ENCODE measurements around the gene PCMTD2. TPM values are rescaled to one million over a fixed set of nuclear protein-coding genes. Genes with fewer than 3 reads are reported as not detected.

PCMTD2 gene
- polyA plus RNA-seq (ENCODE audit: insufficient read length in 4 of 4), result 100 to 1,000 TPM; 131 to 194 (median 156) TPM

DNA sequence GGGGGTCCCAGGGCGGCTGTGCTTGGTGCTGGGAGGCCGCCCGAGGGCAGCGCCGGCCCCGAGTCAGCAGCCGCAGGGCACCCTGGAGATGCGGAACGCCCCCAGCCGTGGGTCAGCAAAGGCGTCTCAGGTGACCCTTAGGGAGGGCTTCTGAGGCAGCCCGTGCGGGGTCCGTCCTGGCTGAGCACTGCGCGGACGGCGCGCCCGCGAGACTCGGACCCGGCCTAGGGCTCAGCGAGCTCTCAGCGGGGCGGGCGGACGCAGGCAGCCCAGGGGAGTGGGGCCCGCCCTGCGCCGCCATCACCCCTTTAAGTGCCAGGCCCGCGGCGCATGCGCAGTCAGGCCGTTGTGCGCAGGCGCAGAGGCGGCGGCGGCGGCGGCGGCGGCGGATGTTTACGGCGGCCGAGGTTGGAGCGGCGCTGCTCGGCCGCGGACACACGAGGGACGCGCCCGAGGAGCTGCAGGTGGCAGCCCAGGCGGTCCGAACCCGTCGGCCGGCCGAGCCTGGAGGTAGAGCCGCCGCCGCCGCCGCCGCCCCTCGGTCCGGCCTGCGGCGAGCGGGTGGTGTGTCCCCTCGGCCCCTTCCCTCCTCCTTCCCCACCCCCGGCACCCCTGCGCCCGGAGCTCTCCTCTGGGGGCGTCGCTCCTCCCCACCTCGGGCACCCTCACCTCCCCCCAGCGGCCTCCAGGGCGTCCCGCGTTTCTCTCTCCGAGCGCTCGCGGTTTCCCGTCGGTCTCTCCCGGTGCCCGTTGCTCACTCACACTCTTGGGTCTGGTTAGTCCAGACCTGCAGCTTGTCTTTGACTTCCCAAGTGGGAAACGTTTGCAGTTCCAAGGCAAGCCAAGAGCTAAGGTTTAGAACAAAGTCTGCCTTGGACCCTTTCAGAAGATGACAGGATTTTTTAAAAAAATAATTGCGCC is at the start of gene PCMTD2:
PCMTD2 (plus strand) TSS at position 388 of the 921 bp plus-strand sequence. CDS start 4,218 bp downstream, outside the sequence.
- peak in 3 of 4 donors; percentile 60 to 75 (median 71) for DNase-seq (ENCODE audit: low read depth in 4 of 4, low spot score in 3 of 4)

- no peak for DNase-seq (ENCODE audit: low read depth in 4 of 4, low spot score in 3 of 4)
These were observed 48.9 kb upstream of the PCMTD2 start for GRCh38 chr20:64206614-64207013.

DNA sequence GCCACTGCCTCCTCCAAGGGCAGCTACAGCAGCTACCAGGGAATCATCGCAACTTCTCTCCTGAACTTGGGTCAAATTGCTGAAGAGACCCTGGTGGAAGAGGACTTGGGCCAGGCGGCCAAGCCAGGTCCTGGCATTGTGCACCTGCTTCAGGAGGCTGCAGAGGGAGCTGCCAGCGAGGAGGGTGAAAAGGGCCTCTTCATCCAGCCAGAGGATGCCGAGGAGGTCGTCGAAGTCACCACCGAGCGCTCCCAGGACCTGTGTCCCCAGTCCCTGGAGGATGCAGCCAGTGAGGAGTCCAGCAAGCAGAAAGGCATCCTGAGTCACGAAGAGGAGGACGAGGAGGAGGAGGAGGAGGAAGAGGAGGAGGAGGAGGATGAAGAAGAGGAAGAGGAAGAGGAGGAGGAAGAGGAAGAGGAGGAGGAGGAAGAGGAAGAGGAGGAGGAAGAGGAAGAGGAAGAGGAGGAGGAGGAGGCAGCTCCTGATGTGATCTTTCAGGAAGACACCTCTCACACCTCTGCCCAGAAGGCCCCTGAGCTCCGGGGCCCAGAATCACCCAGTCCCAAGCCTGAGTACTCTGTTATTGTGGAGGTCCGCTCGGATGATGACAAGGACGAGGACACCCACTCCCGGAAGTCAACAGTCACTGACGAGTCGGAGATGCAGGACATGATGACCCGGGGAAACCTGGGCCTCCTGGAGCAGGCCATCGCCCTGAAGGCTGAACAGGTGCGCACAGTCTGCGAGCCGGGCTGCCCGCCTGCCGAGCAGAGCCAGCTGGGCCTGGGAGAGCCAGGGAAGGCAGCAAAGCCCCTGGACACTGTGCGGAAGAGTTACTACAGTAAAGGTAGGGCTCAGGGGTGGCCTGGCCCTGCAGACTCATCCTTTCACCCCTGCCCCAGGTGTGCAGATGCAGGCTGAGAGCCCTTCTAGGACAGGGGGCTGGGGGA is 47.6 kb upstream of the PCMTD2 start:
- DNase-seq (ENCODE audit: low read depth in 4 of 4, low spot score in 3 of 4), result no peak

DNA sequence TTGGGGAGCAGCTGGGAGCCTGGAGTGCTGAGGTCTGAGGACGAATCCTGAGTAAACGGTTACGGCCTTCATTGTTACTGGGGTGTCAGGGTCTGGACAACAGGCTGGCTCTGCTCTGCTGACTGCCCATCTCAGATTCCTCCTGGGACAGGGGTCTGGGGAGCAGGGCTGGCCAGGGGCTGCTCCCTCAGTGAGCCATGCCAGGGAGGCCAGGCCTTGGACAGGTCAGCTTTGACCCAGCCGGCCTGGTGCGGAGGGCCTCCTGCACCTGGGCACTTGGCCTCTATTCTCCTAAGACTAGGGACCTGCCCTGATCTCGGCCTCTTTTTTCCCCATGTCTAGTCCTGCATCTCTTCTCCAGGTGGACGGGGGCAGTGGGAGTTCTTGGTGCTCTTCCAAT is 46.4 kb upstream of the PCMTD2 start:
- DNase-seq (ENCODE audit: low read depth in 4 of 4, low spot score in 3 of 4), result no peak

GRCh38 chr20:64210656-64211369 is 44.7 kb upstream of the PCMTD2 start:
- DNase-seq (ENCODE audit: low read depth in 4 of 4, low spot score in 3 of 4), result no peak

GRCh38 chr20:64211874-64212658 is 43.5 kb upstream of the PCMTD2 start:
- DNase-seq (ENCODE audit: low read depth in 4 of 4, low spot score in 3 of 4), result no peak

GRCh38 chr20:64212755-64213154 is 42.8 kb upstream of the PCMTD2 start:
- DNase-seq (ENCODE audit: low read depth in 4 of 4, low spot score in 3 of 4), result no peak

GRCh38 chr20:64214113-64214512 is 41.4 kb upstream of the PCMTD2 start:
- DNase-seq (ENCODE audit: low read depth in 4 of 4, low spot score in 3 of 4), result no peak

DNA sequence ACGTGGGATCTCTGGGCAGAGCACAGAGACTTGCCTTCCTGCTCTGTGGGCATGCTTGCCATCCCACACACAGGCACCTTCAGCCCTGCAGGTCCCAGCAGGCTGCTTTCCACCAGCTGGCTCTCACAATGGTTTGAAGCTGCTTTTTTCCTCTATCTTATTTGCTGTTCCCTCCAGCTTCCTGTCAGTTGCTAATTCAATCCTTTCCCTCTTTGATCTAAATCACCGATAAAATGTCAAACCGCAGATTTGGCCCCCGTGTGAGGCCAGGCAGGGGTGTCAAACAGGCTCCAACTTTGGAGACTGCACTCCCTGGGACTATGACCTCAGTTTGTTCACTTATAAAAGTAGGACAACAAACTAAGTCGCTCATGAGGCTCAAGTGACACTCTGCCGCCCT is 40.6 kb upstream of the PCMTD2 start:
- no peak for DNase-seq (ENCODE audit: low read depth in 4 of 4, low spot score in 3 of 4)

- no peak for DNase-seq (ENCODE audit: low read depth in 4 of 4, low spot score in 3 of 4)
These were observed 39.5 kb upstream of the PCMTD2 start for GRCh38 chr20:64216036-64216435.

GRCh38 chr20:64216910-64217309 is 38.6 kb upstream of the PCMTD2 start:
- DNase-seq (ENCODE audit: low read depth in 4 of 4, low spot score in 3 of 4), result no peak

GRCh38 chr20:64217539-64218221 is 37.9 kb upstream of the PCMTD2 start:
- no peak for DNase-seq (ENCODE audit: low read depth in 4 of 4, low spot score in 3 of 4)

- no peak for DNase-seq (ENCODE audit: low read depth in 4 of 4, low spot score in 3 of 4)
These were observed 36.3 kb upstream of the PCMTD2 start for GRCh38 chr20:64219202-64219601.

GRCh38 chr20:64219730-64220129 is 35.8 kb upstream of the PCMTD2 start:
- DNase-seq (ENCODE audit: low read depth in 4 of 4, low spot score in 3 of 4), result no peak

DNA sequence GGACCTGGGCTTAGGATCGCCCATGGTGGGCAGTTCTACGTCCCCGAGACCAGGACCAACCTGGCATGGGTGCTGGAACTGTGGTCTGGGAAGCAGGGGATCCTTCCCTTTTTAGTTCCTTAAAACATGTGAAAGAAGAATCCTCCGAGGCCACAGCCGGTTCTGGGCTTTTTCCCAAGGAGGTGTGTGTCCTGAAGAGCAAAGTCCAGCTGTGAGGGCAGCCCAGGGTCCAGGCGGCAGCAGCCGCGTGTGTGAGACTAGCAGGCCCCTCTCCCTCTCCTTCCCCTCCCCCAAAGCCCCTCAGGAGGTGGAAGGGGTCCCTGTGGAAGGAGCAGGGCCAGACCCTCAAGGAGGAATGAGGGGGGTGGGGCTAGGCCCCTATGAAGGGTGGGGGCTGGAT is 35.1 kb upstream of the PCMTD2 start:
- no peak for DNase-seq (ENCODE audit: low read depth in 4 of 4, low spot score in 3 of 4)

DNA sequence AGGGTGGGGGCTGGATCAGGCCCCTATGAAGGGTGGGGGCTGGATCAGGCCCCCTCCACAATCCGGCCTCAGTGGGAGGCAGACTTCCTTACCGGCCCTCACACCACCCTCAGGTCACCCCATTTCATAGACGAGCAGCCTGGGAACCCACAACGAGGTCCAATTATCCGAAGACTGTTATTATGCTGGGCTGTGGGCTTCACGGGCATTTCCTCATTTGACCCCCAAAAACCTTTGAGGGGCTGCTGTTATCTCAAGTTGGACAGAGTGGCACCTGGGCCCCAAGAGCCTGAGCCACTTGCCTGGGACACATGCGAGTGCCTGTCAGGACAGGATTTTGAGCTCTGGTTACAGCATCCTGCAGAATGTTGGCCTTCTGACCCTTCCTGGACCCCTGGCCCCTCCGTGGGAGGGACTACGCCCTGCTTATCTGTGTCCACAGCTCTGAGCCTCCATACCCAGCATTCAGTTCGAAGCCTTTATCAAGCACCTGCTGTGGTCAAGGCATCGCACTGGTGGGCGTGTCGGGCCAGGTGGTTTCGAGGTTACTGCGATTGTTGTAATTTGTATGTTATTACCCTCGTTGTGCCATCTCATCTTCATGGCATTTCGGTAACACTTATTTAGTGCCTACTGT is 34.5 kb upstream of the PCMTD2 start:
- DNase-seq (ENCODE audit: low read depth in 4 of 4, low spot score in 3 of 4), result no peak

DNA sequence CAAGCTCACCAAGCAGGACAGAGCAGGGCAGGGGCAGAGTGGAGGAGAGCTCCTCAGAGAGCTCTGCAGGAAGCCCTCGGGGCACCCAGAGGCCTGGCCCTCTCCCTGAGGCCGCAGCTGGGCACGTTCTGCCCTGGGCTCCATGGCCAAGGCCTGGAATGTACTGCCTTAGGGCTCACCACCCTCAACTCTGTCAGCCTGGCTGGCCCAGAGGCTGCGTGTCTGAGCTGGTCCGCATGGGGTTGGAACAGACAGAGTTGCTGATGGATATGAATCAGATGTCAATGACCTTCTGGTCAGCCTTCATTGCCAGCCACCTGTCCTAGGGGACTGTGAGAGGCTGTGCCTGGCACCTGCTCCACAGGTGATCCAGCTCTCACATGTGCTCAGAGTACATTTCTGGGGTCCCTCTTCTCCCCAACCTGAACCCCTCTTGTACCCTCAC is 33.2 kb upstream of the PCMTD2 start:
- DNase-seq (ENCODE audit: low read depth in 4 of 4, low spot score in 3 of 4), result no peak

- no peak for DNase-seq (ENCODE audit: low read depth in 4 of 4, low spot score in 3 of 4)
These were observed 32.6 kb upstream of the PCMTD2 start for GRCh38 chr20:64222851-64223525.
